Activated CD4-positive, CD25-positive, alpha-beta regulatory T cell treated with anti-CD3 and anti-CD28 coated beads, Interleukin-2, amount 50 U/mL, for 24 hours (primary cell): ENCODE results near the gene BRINP1.

Experiments used
- ATAC-seq, 2 donors: fragments of 150-1000 bp; cut with Tn5 transposase; one replicate each; pipeline ENCODE4 v1.10.0; 2021; ENCODE audit warnings: mild to moderate bottlenecking in 1 of 2, moderate library complexity in 1 of 2

The BRINP1 gene

DNA sequence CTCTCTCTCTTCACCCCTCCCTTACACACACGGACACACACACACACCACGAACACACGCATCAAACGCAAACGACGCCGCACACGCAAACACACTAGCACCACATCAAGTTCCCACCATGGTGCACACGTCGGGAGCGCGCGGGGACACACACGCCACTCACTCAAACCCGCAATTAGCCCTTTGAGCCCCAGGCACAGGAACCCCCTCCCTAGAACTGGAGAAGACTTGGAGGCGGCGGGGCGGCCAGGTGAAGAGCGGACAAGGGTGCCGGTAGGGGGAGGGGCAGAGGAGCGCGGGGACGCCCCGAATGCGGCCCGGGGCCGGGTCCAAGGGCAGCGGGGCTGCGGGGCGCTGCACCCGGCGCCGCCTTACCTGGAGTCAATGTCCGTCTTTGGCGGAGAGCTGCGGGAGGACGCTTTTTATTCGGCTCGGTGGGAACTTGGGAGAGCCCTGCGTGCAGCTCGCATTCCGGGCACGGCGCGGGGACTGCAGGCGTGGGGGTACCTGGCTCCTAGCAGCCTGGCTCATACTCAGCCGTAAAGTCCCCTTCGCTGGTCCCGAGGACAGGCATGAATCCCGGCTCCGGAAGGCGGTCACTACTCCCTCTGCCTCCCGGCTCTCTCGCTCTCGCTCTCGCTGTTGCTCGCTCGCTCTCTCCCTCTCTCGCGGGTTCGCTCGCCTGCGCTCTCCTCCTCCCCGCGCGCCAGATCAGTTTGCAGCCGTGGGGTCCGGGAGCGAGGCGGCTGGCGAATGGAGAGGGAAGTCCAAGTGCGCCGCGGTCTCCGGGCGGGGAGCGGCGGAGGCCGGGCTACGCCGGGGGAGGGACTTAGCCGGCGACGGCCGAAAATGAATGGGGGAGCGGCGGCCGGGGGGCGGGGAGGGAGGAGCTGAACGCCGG lies at the start of gene BRINP1:
Gene BRINP1, minus strand, starts transcription at position 755 of the 901 bp plus-strand sequence. CDS start 56,080 bp downstream, outside the sequence.
- ATAC-seq, result no peak

- no peak for ATAC-seq
These were observed 49.5 kb upstream of the BRINP1 start for GRCh38 chr9:119418721-119419120.

GRCh38 chr9:119416793-119417192 lies 47.6 kb upstream of the BRINP1 start:
- ATAC-seq, result no peak

- no peak for ATAC-seq
These were observed 43.2 kb upstream of the BRINP1 start for GRCh38 chr9:119412399-119412798.

- no peak for ATAC-seq
These were observed 40.3 kb upstream of the BRINP1 start for GRCh38 chr9:119409552-119409951.

- no peak for ATAC-seq
These were observed 31.4 kb upstream of the BRINP1 start for GRCh38 chr9:119400606-119401005.

GRCh38 chr9:119398350-119398749 lies 29.1 kb upstream of the BRINP1 start:
- no peak for ATAC-seq

DNA sequence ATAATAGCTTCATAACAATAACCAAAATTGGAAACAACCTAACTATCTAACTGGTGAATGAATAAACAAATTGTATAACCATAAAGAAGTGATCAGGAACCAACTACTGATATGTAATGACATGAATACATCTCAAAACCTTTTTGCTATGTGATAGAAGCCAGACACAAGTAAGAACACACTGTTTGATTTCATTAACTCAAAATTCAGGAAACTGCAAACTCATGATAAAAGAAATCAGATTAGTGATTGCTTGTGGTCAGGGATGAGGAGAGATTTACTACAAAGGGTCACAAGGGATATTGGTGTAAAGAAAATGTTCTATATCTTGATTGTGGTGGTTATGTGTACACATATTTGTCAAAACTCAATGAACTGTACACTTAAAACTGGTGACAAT lies 22.6 kb upstream of the BRINP1 start:
- ATAC-seq, result no peak

GRCh38 chr9:119375892-119376291 lies 6.7 kb upstream of the BRINP1 start:
- ATAC-seq, result no peak

DNA sequence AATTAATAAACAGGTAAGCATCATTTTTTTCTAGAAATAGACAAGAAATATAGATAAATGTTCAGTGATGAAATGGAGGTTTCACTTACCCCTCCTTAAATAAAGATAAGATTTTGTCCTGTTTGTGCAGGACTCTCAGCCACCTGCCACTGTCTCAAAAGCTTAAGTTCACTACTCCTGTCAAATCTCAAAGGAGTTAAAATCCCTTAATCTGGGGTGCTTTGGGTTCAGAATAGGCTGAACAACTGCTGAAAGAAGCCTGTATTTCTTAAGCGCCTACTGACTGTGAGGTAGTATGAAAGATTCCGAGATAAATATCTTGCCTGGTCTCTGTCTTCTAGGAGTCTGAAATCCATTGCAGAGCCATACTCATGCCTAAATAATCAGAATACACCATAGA lies 3.7 kb upstream of the BRINP1 start:
- no peak for ATAC-seq

DNA sequence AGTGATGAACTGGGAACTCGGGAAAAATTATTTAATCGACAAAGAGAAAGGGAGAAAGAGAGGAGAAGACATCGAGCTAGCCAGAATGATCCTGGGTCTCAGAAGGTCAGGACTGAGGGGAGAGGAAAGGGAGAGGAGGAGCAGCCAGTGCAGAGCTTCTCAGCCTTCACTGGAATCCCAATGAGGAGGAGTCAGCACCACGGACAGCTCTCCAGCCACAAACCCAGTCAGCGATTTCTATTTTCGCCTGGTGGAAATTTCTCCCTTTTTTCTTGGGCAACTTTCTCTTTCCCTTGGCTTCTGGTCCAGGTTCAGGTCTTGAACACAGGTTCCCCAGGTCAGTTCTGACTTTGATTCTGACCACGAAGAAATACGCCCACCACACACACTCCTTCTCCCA lies 1.6 kb upstream of the BRINP1 start:
- no peak for ATAC-seq

- no peak for ATAC-seq
These were observed 588 bp upstream of the BRINP1 start for GRCh38 chr9:119369680-119370366.

DNA sequence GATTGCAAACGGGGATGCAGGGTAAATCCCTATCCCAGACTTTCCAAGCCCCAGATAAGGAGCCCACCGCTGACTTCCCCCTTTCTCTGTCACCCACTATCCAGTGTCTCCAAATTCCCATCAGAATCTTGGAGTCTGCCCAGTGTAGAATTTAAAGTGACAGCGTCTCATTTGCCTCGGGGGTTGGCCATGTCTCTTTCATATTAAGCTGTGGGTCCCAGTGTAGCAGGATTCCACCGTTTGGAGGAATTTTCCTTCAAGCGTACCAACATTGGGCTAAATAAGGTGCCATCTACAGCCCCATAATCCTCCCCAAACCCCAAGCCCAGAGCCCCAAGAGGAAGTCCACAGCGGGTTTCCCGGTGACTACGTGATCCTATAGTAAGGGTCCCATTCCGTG lies 1.1 kb downstream of the BRINP1 start:
- no peak for ATAC-seq

- no peak for ATAC-seq
These were observed 1.6 kb downstream of the BRINP1 start for GRCh38 chr9:119367683-119368075.

GRCh38 chr9:119366909-119367682 lies 2.1 kb downstream of the BRINP1 start:
- ATAC-seq, result no peak

- ATAC-seq, result no peak
These were observed 3.8 kb downstream of the BRINP1 start for GRCh38 chr9:119365291-119366027.

DNA sequence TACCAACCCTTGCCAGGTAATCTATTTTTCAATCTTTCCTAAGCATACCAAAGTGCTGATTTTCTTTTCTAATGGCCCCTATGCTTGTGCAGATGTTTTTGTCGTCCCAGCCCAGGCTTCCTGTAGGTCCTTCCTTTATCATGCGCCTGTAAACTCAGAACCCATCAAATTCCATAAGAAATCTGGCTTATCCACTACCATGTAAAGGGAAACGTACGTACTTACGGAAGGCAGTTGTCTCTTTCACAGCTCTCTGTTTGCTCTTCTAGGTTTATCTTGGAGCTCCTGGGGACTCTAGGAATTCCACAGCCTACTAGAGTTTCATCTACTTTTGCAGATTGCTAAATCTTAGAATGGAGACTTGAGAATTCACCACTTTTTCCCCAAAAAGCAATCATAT lies 9.0 kb downstream of the BRINP1 start:
- ATAC-seq, result no peak

DNA sequence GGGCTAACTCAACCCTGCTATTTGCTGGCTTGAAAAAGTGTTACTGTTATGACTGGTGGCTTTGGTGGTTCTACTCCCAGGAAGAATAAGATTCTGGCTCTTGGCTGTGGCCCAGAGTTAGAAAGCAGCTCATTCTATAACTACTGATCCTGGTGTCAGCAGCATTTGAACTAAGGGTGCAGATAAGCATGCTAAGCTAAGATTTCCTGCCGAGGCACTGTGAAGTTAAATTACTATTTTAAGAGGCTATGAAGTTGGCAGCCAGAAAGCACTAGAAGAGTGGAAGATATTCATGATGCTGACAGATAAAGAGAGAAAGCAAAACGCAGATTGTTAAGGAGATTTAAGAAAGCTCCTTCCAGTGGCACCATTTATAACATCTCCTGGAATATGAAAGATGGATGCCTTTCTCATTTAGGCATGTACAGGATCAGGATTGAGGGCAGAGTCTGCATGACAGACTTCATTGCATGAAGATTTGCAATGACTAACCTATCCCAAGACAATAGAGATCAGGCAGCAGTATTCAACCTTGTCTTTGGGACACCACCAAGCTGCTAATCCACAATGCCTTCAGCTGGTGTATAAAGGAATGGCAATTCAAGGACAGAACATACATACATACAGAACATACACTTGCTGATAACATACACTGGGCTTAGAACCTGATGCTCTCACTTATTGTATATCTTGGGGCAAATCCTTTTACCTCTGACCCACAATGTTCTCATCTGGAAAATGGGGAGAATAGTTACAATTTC lies 11.7 kb downstream of the BRINP1 start:
- no peak for ATAC-seq

- no peak for ATAC-seq
These were observed 19.8 kb downstream of the BRINP1 start for GRCh38 chr9:119349351-119349825.

- no peak for ATAC-seq
These were observed 25.9 kb downstream of the BRINP1 start for GRCh38 chr9:119343059-119343990.
